ENCODE measurements around the gene NPTX2.

DNA sequence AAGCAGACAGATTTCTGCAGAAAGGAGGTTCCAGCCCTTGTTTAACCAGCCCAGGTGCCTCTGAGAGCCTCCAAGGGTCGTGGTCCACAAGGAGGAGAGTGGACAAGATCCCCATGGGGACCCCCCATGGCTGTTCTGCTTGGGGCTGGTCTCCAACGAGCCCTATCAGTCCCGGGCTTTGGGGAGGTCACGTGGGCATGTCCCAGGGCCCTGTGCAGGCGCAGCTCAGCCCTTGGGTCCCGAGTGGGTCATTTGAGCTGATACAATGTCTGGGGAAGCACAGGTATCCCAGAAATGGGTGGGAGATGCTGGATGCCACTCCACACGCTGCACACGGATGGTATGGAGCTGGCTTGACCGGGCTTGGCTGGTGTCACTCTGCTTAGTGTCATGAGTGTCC is 57.8 kb downstream of the NPTX2 start:
- TF ChIP-seq, protein P1, sequence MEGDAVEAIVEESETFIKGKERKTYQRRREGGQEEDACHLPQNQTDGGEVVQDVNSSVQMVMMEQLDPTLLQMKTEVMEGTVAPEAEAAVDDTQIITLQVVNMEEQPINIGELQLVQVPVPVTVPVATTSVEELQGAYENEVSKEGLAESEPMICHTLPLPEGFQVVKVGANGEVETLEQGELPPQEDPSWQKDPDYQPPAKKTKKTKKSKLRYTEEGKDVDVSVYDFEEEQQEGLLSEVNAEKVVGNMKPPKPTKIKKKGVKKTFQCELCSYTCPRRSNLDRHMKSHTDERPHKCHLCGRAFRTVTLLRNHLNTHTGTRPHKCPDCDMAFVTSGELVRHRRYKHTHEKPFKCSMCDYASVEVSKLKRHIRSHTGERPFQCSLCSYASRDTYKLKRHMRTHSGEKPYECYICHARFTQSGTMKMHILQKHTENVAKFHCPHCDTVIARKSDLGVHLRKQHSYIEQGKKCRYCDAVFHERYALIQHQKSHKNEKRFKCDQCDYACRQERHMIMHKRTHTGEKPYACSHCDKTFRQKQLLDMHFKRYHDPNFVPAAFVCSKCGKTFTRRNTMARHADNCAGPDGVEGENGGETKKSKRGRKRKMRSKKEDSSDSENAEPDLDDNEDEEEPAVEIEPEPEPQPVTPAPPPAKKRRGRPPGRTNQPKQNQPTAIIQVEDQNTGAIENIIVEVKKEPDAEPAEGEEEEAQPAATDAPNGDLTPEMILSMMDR (conservative IDR thresholded peaks at IDR 0.05; ENCODE audit: low read depth in 2 of 2) = no peak
- no peak for TF ChIP-seq CREB1 (CRISPR knock-in tag; IDR thresholded peaks at IDR 0.05; ENCODE audit: low read depth)
- no peak for TF ChIP-seq EZH2phosphoT487 (IDR thresholded peaks at IDR 0.05; ENCODE audit: unreplicated experiment)
- no peak for TF ChIP-seq POLR2AphosphoS5 (IDR thresholded peaks at IDR 0.05; ENCODE audit: low read depth)
- no peak for TF ChIP-seq EZH2 (IDR thresholded peaks at IDR 0.05; ENCODE audit: low read depth, unreplicated experiment)
- no peak for TF ChIP-seq STAT1 (IDR thresholded peaks at IDR 0.05; ENCODE audit: unreplicated experiment)
- TF ChIP-seq, protein P2, sequence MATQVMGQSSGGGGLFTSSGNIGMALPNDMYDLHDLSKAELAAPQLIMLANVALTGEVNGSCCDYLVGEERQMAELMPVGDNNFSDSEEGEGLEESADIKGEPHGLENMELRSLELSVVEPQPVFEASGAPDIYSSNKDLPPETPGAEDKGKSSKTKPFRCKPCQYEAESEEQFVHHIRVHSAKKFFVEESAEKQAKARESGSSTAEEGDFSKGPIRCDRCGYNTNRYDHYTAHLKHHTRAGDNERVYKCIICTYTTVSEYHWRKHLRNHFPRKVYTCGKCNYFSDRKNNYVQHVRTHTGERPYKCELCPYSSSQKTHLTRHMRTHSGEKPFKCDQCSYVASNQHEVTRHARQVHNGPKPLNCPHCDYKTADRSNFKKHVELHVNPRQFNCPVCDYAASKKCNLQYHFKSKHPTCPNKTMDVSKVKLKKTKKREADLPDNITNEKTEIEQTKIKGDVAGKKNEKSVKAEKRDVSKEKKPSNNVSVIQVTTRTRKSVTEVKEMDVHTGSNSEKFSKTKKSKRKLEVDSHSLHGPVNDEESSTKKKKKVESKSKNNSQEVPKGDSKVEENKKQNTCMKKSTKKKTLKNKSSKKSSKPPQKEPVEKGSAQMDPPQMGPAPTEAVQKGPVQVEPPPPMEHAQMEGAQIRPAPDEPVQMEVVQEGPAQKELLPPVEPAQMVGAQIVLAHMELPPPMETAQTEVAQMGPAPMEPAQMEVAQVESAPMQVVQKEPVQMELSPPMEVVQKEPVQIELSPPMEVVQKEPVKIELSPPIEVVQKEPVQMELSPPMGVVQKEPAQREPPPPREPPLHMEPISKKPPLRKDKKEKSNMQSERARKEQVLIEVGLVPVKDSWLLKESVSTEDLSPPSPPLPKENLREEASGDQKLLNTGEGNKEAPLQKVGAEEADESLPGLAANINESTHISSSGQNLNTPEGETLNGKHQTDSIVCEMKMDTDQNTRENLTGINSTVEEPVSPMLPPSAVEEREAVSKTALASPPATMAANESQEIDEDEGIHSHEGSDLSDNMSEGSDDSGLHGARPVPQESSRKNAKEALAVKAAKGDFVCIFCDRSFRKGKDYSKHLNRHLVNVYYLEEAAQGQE (IDR thresholded peaks at IDR 0.05; ENCODE audit: unreplicated experiment) = no peak
- no peak for TF ChIP-seq JUNB (IDR thresholded peaks at IDR 0.05; ENCODE audit: unreplicated experiment)
- TF ChIP-seq ZNF331 (CRISPR knock-in tag; IDR thresholded peaks at IDR 0.05; ENCODE audit: low read depth) = no peak
- no peak for TF ChIP-seq ZNF114 (CRISPR knock-in tag; IDR thresholded peaks at IDR 0.05)
- TF ChIP-seq, protein P3, sequence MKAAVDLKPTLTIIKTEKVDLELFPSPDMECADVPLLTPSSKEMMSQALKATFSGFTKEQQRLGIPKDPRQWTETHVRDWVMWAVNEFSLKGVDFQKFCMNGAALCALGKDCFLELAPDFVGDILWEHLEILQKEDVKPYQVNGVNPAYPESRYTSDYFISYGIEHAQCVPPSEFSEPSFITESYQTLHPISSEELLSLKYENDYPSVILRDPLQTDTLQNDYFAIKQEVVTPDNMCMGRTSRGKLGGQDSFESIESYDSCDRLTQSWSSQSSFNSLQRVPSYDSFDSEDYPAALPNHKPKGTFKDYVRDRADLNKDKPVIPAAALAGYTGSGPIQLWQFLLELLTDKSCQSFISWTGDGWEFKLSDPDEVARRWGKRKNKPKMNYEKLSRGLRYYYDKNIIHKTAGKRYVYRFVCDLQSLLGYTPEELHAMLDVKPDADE (IDR thresholded peaks at IDR 0.05) = no peak
- TF ChIP-seq, protein P4, sequence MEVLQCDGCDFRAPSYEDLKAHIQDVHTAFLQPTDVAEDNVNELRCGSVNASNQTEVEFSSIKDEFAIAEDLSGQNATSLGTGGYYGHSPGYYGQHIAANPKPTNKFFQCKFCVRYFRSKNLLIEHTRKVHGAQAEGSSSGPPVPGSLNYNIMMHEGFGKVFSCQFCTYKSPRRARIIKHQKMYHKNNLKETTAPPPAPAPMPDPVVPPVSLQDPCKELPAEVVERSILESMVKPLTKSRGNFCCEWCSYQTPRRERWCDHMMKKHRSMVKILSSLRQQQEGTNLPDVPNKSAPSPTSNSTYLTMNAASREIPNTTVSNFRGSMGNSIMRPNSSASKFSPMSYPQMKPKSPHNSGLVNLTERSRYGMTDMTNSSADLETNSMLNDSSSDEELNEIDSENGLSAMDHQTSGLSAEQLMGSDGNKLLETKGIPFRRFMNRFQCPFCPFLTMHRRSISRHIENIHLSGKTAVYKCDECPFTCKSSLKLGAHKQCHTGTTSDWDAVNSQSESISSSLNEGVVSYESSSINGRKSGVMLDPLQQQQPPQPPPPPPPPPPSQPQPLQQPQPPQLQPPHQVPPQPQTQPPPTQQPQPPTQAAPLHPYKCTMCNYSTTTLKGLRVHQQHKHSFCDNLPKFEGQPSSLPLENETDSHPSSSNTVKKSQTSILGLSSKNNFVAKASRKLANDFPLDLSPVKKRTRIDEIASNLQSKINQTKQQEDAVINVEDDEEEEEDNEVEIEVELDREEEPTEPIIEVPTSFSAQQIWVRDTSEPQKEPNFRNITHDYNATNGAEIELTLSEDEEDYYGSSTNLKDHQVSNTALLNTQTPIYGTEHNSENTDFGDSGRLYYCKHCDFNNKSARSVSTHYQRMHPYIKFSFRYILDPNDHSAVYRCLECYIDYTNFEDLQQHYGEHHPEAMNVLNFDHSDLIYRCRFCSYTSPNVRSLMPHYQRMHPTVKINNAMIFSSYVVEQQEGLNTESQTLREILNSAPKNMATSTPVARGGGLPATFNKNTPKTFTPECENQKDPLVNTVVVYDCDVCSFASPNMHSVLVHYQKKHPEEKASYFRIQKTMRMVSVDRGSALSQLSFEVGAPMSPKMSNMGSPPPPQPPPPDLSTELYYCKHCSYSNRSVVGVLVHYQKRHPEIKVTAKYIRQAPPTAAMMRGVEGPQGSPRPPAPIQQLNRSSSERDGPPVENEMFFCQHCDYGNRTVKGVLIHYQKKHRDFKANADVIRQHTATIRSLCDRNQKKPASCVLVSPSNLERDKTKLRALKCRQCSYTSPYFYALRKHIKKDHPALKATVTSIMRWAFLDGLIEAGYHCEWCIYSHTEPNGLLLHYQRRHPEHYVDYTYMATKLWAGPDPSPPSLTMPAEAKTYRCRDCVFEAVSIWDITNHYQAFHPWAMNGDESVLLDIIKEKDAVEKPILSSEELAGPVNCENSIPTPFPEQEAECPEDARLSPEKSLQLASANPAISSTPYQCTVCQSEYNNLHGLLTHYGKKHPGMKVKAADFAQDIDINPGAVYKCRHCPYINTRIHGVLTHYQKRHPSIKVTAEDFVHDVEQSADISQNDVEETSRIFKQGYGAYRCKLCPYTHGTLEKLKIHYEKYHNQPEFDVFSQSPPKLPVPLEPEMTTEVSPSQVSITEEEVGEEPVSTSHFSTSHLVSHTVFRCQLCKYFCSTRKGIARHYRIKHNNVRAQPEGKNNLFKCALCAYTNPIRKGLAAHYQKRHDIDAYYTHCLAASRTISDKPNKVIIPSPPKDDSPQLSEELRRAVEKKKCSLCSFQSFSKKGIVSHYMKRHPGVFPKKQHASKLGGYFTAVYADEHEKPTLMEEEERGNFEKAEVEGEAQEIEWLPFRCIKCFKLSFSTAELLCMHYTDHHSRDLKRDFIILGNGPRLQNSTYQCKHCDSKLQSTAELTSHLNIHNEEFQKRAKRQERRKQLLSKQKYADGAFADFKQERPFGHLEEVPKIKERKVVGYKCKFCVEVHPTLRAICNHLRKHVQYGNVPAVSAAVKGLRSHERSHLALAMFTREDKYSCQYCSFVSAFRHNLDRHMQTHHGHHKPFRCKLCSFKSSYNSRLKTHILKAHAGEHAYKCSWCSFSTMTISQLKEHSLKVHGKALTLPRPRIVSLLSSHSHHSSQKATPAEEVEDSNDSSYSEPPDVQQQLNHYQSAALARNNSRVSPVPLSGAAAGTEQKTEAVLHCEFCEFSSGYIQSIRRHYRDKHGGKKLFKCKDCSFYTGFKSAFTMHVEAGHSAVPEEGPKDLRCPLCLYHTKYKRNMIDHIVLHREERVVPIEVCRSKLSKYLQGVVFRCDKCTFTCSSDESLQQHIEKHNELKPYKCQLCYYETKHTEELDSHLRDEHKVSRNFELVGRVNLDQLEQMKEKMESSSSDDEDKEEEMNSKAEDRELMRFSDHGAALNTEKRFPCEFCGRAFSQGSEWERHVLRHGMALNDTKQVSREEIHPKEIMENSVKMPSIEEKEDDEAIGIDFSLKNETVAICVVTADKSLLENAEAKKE (CRISPR knock-in tag; IDR thresholded peaks at IDR 0.05) = no peak

Measured in GM23338 (cell line).